ENCODE measurements around the gene PIK3C2G. TPM values are rescaled to one million over a fixed set of nuclear protein-coding genes. Genes with fewer than 3 reads are reported as not detected.

Gene PIK3C2G
- total and polyA plus RNA-seq, 3 donors from 2014 or later = 0.55 to 1.1 (median 0.62) TPM

DNA sequence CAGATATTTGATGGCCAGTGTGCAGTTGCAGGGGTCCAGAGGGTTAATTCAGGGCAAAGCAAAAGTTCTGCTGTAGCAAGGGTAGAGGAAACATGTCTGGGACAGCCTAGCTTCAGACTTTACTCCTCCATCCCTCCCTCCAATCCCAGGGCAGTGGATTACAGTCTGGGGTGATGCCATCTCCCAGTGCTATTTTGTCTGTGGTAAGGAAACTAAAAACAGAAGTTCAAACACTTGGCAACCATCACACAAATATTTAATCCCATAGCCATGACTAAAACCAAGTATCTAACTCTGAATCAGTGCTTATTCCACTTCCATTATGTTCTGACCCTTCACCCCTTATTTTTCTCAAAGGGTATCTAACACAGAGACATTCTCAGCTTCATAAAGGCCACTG is 61.8 kb downstream of the PIK3C2G start:
- no peak overlapping the region for H3K27ac ChIP-seq
- intact Hi-C loops (cut with DNase I; ENCODE audit: low total_unique reads) = no loop called here
- no peaks in the 10 kb centered on the region for H3K36me3 ChIP-seq (ENCODE audit: low read depth, missing control alignments)
- DNase-seq = no peak
- no peaks in the 10 kb centered on the region for H3K9me3 ChIP-seq
- H3K27me3 ChIP-seq = no peaks in the 10 kb centered on the region
- H3K4me1 ChIP-seq = no peaks in the 10 kb centered on the region
- TF ChIP-seq POLR2A (IDR thresholded peaks at IDR 0.05) (no peak), CTCF (IDR thresholded peaks at IDR 0.05) (no peak)
- no peak overlapping the region for H3K4me3 ChIP-seq

GRCh38 chr12:18327036-18327435 is 65.7 kb downstream of the PIK3C2G start:
- Histone ChIP-seq H3K4me1 (no peaks in the 10 kb centered on the region), H3K9me3 (no peaks in the 10 kb centered on the region), H3K27me3 (no peaks in the 10 kb centered on the region), H3K36me3 (ENCODE audit: low read depth, missing control alignments) (no peaks in the 10 kb centered on the region), H3K4me3 (no peak overlapping the region), H3K27ac (no peak overlapping the region)
- DNase-seq = no peak
- intact Hi-C loops (cut with DNase I; ENCODE audit: low total_unique reads) = no loop called here
- no peak for TF ChIP-seq POLR2A (IDR thresholded peaks at IDR 0.05)
- 71 to 76% methylated on average over 2 of the region's 2 CpGs for WGBS, 2 donors

- Histone ChIP-seq H3K27ac (no peak overlapping the region), H3K9me3 (no peaks in the 10 kb centered on the region), H3K27me3 (no peaks in the 10 kb centered on the region), H3K4me3 (no peak overlapping the region), H3K4me1 (no peaks in the 10 kb centered on the region), H3K36me3 (ENCODE audit: low read depth, missing control alignments) (no peaks in the 10 kb centered on the region)
- WGBS, 2 donors = 71 to 86% methylated on average over 4 of the region's 4 CpGs
- intact Hi-C loops (cut with DNase I; ENCODE audit: low total_unique reads) = no loop called here
- no peak for TF ChIP-seq CTCF (IDR thresholded peaks at IDR 0.05)
- TF ChIP-seq POLR2A (IDR thresholded peaks at IDR 0.05) = no peak
- no peak for DNase-seq
These were observed 70.9 kb downstream of the PIK3C2G start for GRCh38 chr12:18332173-18332572.

GRCh38 chr12:18339633-18340032 is 78.3 kb downstream of the PIK3C2G start:
- intact Hi-C loops (cut with DNase I; ENCODE audit: low total_unique reads) = no loop called here
- H3K27me3 ChIP-seq = no peaks in the 10 kb centered on the region
- no peaks in the 10 kb centered on the region for H3K9me3 ChIP-seq
- H3K36me3 ChIP-seq (ENCODE audit: low read depth, missing control alignments) = no peaks in the 10 kb centered on the region
- no peak for DNase-seq
- no peak overlapping the region for H3K27ac ChIP-seq
- TF ChIP-seq CTCF (IDR thresholded peaks at IDR 0.05) = no peak
- no peak for TF ChIP-seq POLR2A (IDR thresholded peaks at IDR 0.05)
- WGBS, 2 donors = 88 to 93% methylated on average over 1 of the region's 1 CpG
- H3K4me3 ChIP-seq = no peak overlapping the region
- no peaks in the 10 kb centered on the region for H3K4me1 ChIP-seq

DNA sequence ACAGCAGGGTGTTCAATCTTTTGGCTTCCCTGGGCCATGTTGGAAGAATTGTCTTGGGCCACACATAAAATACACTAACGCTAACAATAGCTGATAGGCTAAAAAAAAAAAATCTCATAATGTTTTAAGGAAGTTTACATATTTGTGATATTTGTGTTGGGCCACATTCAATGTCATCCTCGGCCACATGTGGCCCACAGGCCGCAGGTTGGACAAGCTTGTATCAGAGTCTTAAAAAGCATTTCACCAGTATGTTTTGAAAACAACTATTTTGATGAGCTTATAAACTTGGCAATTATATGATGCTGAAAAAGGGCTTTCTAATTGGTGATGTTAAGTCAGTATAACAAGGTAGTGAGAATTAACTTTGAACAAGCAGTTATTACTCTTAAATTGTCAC is 78.9 kb downstream of the PIK3C2G start:
- Histone ChIP-seq H3K27me3 (no peaks in the 10 kb centered on the region), H3K27ac (no peak overlapping the region), H3K4me3 (no peak overlapping the region), H3K4me1 (no peaks in the 10 kb centered on the region), H3K9me3 (no peaks in the 10 kb centered on the region), H3K36me3 (ENCODE audit: low read depth, missing control alignments) (no peaks in the 10 kb centered on the region)
- no peak for DNase-seq
- WGBS, 2 donors = 61 to 67% methylated on average over 3 of the region's 3 CpGs
- intact Hi-C loops (cut with DNase I; ENCODE audit: low total_unique reads) = no loop called here
- TF ChIP-seq CTCF (IDR thresholded peaks at IDR 0.05) (no peak), POLR2A (IDR thresholded peaks at IDR 0.05) (no peak)

Data from testis (tissue), 3 donors.